K562 (cell line): ENCODE data around the gene WLS. TPM values are rescaled to one million over a fixed set of nuclear protein-coding genes. Genes with fewer than 3 reads are reported as not detected.

ENCODE experiments used
- ATAC-seq: fragments of 200-7000 bp; cut with Tn5 transposase; 3 replicates; pipeline ENCODE4 v1.9.1; 2020; ENCODE audit warnings: moderate library complexity
- BruUV-seq: library from RNA; stranded (reverse); fragments of 400-500 nt; replicated peaks from 2 replicates; lab custom pipeline; 2021; lab: Mats Ljungman, UMichigan
- CTCF ChIA-PET: fragments of 300-600 bp; formaldehyde crosslinking; extraction: SDS; loops from one replicate; lab custom pipeline; 2021; ENCODE audit warnings: low intra/inter-chr PET ratio; lab: Yijun Ruan, JAX
- POLR2A ChIA-PET: fragments of 300-600, 350-650 bp; sonication (Branson Sonifier 250); formaldehyde crosslinking; extraction: SDS; loops from one replicate; lab custom pipeline; 2021; ENCODE audit warnings: antibody characterized with exemption, inconsistent platforms; lab: Yijun Ruan, JAX
- DNase-seq, 4 experiments: peaks; one replicate each; pipeline versions ENCODE4 v3.0.0 to v3.0.0-alpha.2; 2011 to 2018; ENCODE audit warnings: low spot score in 3 of 4, mixed read lengths in 3 of 4; ENCODE audit errors: extremely low read depth in 1 of 4
- FAIRE-seq: peaks from 2 replicates; lab custom pipeline; 2011; peaks lifted over from hg19 to GRCh38; lab: Jason Lieb, UNC
- H2AFZ ChIP-seq: 2 replicates; pipeline ENCODE4 v1.6.0; 2011; ENCODE audit warnings: low read depth, low read length, control low read depth, inconsistent platforms
- H3K27ac ChIP-seq: fragments of 200-600 bp; 3 replicates; pipeline ENCODE4 v1.8.0; 2011; ENCODE audit warnings: low read depth, mild to moderate bottlenecking, control low read depth, inconsistent platforms, low read length, moderate library complexity, mixed read lengths; ENCODE audit errors: extremely low read depth
- H3K27me3 ChIP-seq, 2 experiments: fragments of 300-600 bp in 1 of 2; 2 replicates in 1 of 2; 3 replicates in 1 of 2; pipeline versions ENCODE4 v1.6.0 to v1.8.0; 2011; ENCODE audit warnings: inconsistent platforms in 2 of 2, low read length in 2 of 2, mild to moderate bottlenecking in 1 of 2, mixed read lengths in 1 of 2, moderate library complexity in 1 of 2; ENCODE audit not compliant: control insufficient read depth in 2 of 2, insufficient read depth in 2 of 2
- H3K36me3 ChIP-seq: fragments of 300-600 bp; 3 replicates; pipeline ENCODE4 v1.8.0; 2011; ENCODE audit warnings: mild to moderate bottlenecking, low read length, inconsistent platforms; ENCODE audit not compliant: control insufficient read depth, insufficient read depth
- H3K4me1 ChIP-seq, 2 experiments: fragments of 200-600 bp in 1 of 2; replicated peaks in 1 of 2; 2 replicates in 1 of 2; 3 replicates in 1 of 2; pipeline versions ENCODE4 v1.5.1 to v1.8.0; 2011; ENCODE audit warnings: inconsistent platforms in 2 of 2, low read length in 2 of 2, mild to moderate bottlenecking in 1 of 2, mixed read lengths in 1 of 2, moderate library complexity in 1 of 2; ENCODE audit not compliant: control insufficient read depth in 2 of 2, insufficient read depth in 2 of 2
- H3K4me2 ChIP-seq: 2 replicates; pipeline ENCODE4 v1.6.1; 2011; ENCODE audit warnings: low read length, control low read depth, inconsistent platforms, mixed read lengths; ENCODE audit not compliant: insufficient read depth
- H3K4me3 ChIP-seq: fragments of 200-600 bp; sonication (generic), shearing (Covaris generic); 2 replicates; pipeline ENCODE4 v1.5.1; 2016; ENCODE audit warnings: control low read depth, inconsistent platforms
- H3K79me2 ChIP-seq: fragments of 200-600 bp; 3 replicates; pipeline ENCODE4 v1.8.0; 2011; ENCODE audit warnings: low read length, inconsistent platforms; ENCODE audit not compliant: control insufficient read depth, insufficient read depth
- H3K9ac ChIP-seq, 2 experiments: 2 replicates each; pipeline versions ENCODE4 v1.6.0 to v1.6.1; 2011; ENCODE audit warnings: low read depth in 2 of 2, low read length in 2 of 2, control low read depth in 1 of 2, inconsistent platforms in 1 of 2, mild to moderate bottlenecking in 1 of 2, mixed read lengths in 1 of 2; ENCODE audit not compliant: insufficient read depth in 1 of 2
- H3K9me1 ChIP-seq: one replicate; pipeline ENCODE4 v1.6.0; 2011; ENCODE audit warnings: inconsistent platforms, mild to moderate bottlenecking, low read length, moderate library complexity; ENCODE audit not compliant: control insufficient read depth, insufficient read depth
- H3K9me3 ChIP-seq: replicated peaks from 2 replicates; pipeline ENCODE4 v1.5.1; 2011; ENCODE audit warnings: low read depth, low read length, inconsistent platforms; ENCODE audit not compliant: control insufficient read depth, insufficient read depth
- H4K20me1 ChIP-seq: replicated peaks from 2 replicates; pipeline ENCODE4 v1.6.1; 2011; ENCODE audit warnings: low read length, inconsistent platforms, mixed read lengths; ENCODE audit not compliant: control insufficient read depth, insufficient read depth
- CAMTA2 ChIP-seq: fragments of 250-450 bp; sonication (Bioruptor Pico); conservative IDR thresholded peaks from 2 replicates; pipeline ENCODE4 v1.5.1; 2022
- CEBPB ChIP-seq: fragments of 450-650 bp; IDR thresholded peaks from 2 replicates; pipeline ENCODE4 v1.6.1; 2016; ENCODE audit warnings: missing genetic modification characterization, missing compliant biosample characterization
- E2F4 ChIP-seq: sonication (generic); formaldehyde crosslinking; IDR thresholded peaks from 2 replicates; pipeline ENCODE4 v1.8.0; 2022; ENCODE audit warnings: mild to moderate bottlenecking, low read depth, missing genetic modification reagents
- FOXA1 ChIP-seq: fragments of 450-650 bp; IDR thresholded peaks from 2 replicates; pipeline ENCODE4 v1.6.1; 2016; ENCODE audit warnings: mild to moderate bottlenecking, borderline replicate concordance
- GABPA ChIP-seq: fragments of 200-800 bp; sonication (Bioruptor generic); conservative IDR thresholded peaks from 2 replicates; pipeline ENCODE4 v1.6.1; 2016; ENCODE audit warnings: low read depth, missing genetic modification characterization, missing compliant biosample characterization
- NFIX ChIP-seq: fragments of 250-450 bp; sonication (Bioruptor Pico); IDR thresholded peaks from 2 replicates; pipeline ENCODE4 v1.4.0; 2020; ENCODE audit warnings: low read depth, mild to moderate bottlenecking, moderate library complexity
- POLR2AphosphoS5 ChIP-seq: IDR thresholded peaks from 2 replicates; pipeline ENCODE4 v1.6.1; 2011; ENCODE audit warnings: mild to moderate bottlenecking, low read depth, low read length, moderate library complexity; ENCODE audit not compliant: control insufficient read depth, insufficient read depth
- SMC3 ChIP-seq: conservative IDR thresholded peaks from 2 replicates; pipeline ENCODE4 v1.6.1; 2011; ENCODE audit warnings: low read depth, low read length, improper control_type of control experiment; ENCODE audit not compliant: insufficient read depth
- THRAP3 ChIP-seq: fragments of 450-650 bp; IDR thresholded peaks from 2 replicates; pipeline ENCODE4 v1.6.1; 2016; ENCODE audit warnings: mild to moderate bottlenecking, inconsistent platforms, borderline replicate concordance
- WGBS: fragments of 100-300 bp; shearing (Covaris generic); methylation state at CpG from one replicate; pipeline ENCODE4 v1.1.6; 2016; ENCODE audit warnings: low coverage, mixed read lengths; ENCODE audit not compliant: insufficient coverage; ENCODE audit errors: missing lambda C conversion rate; 5-methylcytosine and 5-hydroxymethylcytosine counted together
- in situ Hi-C: fragments of 300-500 bp; cut with MboI; formaldehyde crosslinking; loops from 4 replicates; pipeline ENCODE4 v1.15.0; 2018; ENCODE audit warnings: inconsistent platforms, mixed read lengths
- intact Hi-C: fragments of 100-400 bp; cut with micrococcal nuclease; formaldehyde crosslinking; loops from 2 replicates; pipeline ENCODE4 v1.14.2; 2022
- polyA plus RNA-seq, 8 experiments: library from polyadenylated mRNA; depleted of rRNA in 4 of 8; stranded (reverse) in 5 of 8; unstranded in 3 of 8; fragments of >200 nt; fragmentation: Nextera tagmentation in 2 of 8; fragmentation: Illumina TruSeq in 1 of 8; extraction: Ambion mirVana in 2 of 8; extraction: Trizol in 1 of 8; gene quantifications; 2 replicates each; pipeline versions ENCODE4 v1.2.1 to v1.2.3, GENCODE V29; 2011 to 2014; ENCODE audit warnings: inconsistent platforms in 1 of 8, missing spikeins in 1 of 8
- total RNA-seq, 7 experiments: library from RNA; depleted of rRNA in 6 of 7; stranded (reverse); fragments of >200 nt in 6 of 7; fragmentation: Illumina TruSeq in 2 of 7; extraction: Trizol in 2 of 7; gene quantifications; 2 replicates each; pipeline versions ENCODE4 v1.2.1 to v1.2.3, GENCODE V29; 2011 to 2021; ENCODE audit warnings: low replicate concordance in 1 of 7
- TF ChIP-seq, protein P1 (sequence below): sonication (generic); formaldehyde crosslinking; IDR thresholded peaks from 2 replicates; pipeline ENCODE4 v1.8.0; 2023; ENCODE audit warnings: mild to moderate bottlenecking, missing genetic modification reagents

The WLS gene
- total and polyA plus RNA-seq, 9 of the 15 experiments (the other 6 are each of a cell fraction or from before 2014, with no cell fraction given): 0.47 TPM; not detected in 8

DNA sequence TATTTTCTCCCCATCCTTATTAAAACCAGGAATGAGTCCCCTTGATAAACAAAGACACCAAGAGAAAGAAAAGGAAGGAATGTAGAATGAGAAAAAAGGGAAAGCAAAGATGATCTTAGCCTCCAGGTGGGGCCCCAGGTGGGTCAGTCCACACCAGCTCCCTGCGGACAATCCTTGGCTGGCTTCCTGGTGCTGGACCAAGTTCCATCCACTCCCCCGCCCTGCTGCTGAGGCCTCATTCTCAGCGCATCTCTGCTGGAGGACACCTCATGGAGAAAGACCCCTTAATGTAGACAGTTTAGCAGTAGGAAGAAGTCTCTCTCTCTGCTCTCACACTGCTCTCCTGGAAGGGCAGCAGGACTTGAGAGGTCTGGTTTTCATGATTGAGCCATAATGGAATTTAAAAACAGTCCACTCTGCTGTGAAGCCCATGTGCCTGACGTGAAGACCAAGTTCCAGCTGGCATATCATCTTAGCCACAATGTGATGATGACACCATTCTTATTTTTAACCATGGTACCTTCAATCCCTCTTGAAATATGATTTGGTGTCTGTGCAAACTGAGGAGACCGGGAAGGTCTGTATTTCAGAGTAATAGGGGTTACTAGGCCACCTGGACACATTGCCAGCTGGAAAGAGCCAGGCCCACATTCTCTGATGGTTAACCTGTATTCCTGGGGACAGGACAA is 83.1 kb downstream of the WLS start:
- no peaks in the 10 kb centered on the region for H3K9me1 ChIP-seq
- H3K9ac ChIP-seq: no peak overlapping the region
- no peaks in the 10 kb centered on the region for H3K79me2 ChIP-seq
- no peak overlapping the region for H3K27ac ChIP-seq
- H3K4me2 ChIP-seq: no peak overlapping the region
- no peak for TF ChIP-seq FOXA1
- TF ChIP-seq GABPA (tag): no peak
- no peak for TF ChIP-seq SMC3
- FAIRE-seq: no peak
- H3K4me1 ChIP-seq: no peaks in the 10 kb centered on the region
- no peaks in the 10 kb centered on the region for H3K36me3 ChIP-seq
- no peak overlapping the region for H2AFZ ChIP-seq
- no TSS peak for BruUV-seq
- ChIA-PET CTCF (no interaction called here), POLR2A (interaction anchor here (0.6 kb wide), 1 partner anchor 72 kb away, joined by 3 read pairs; no protein-coding TSS in a partner anchor)
- intact Hi-C loops: no loop called here
- no peak for DNase-seq
- H3K9me3 ChIP-seq: no peaks in the 10 kb centered on the region
- no peaks in the 10 kb centered on the region; a peak in 1 of 5 replicates for H3K27me3 ChIP-seq
- no peak overlapping the region for H3K4me3 ChIP-seq
- H4K20me1 ChIP-seq: no peaks in the 10 kb centered on the region
- WGBS: 2% methylated on average over 5 of the region's 5 CpGs
- no peak for ATAC-seq
- in situ Hi-C loops: no loop called here

- FAIRE-seq: no peak
- intact Hi-C loops: no loop called here
- no TSS peak for BruUV-seq
- TF ChIP-seq NFIX (CRISPR knock-in tag) (no peak), CEBPB (tag) (no peak), CAMTA2 (CRISPR knock-in tag) (no peak), THRAP3 (no peak), POLR2AphosphoS5 (no peak), E2F4 (CRISPR knock-in tag) (no peak)
- TF ChIP-seq, protein P1, sequence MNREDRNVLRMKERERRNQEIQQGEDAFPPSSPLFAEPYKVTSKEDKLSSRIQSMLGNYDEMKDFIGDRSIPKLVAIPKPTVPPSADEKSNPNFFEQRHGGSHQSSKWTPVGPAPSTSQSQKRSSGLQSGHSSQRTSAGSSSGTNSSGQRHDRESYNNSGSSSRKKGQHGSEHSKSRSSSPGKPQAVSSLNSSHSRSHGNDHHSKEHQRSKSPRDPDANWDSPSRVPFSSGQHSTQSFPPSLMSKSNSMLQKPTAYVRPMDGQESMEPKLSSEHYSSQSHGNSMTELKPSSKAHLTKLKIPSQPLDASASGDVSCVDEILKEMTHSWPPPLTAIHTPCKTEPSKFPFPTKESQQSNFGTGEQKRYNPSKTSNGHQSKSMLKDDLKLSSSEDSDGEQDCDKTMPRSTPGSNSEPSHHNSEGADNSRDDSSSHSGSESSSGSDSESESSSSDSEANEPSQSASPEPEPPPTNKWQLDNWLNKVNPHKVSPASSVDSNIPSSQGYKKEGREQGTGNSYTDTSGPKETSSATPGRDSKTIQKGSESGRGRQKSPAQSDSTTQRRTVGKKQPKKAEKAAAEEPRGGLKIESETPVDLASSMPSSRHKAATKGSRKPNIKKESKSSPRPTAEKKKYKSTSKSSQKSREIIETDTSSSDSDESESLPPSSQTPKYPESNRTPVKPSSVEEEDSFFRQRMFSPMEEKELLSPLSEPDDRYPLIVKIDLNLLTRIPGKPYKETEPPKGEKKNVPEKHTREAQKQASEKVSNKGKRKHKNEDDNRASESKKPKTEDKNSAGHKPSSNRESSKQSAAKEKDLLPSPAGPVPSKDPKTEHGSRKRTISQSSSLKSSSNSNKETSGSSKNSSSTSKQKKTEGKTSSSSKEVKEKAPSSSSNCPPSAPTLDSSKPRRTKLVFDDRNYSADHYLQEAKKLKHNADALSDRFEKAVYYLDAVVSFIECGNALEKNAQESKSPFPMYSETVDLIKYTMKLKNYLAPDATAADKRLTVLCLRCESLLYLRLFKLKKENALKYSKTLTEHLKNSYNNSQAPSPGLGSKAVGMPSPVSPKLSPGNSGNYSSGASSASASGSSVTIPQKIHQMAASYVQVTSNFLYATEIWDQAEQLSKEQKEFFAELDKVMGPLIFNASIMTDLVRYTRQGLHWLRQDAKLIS (CRISPR knock-in tag): no peak
Observed at GRCh38 chr1:68148631-68149030, 83.7 kb downstream of the WLS start.

More at GRCh38 chr1:68148631-68149030, 83.7 kb downstream of the WLS start:
- Histone ChIP-seq H3K27ac (no peak overlapping the region), H2AFZ (no peak overlapping the region), H4K20me1 (no peaks in the 10 kb centered on the region), H3K79me2 (no peaks in the 10 kb centered on the region), H3K36me3 (no peaks in the 10 kb centered on the region), H3K9me1 (no peaks in the 10 kb centered on the region), H3K9me3 (no peaks in the 10 kb centered on the region), H3K4me3 (no peak overlapping the region), H3K9ac (no peak overlapping the region), H3K4me2 (no peak overlapping the region), H3K4me1 (no peaks in the 10 kb centered on the region), H3K27me3 (no peaks in the 10 kb centered on the region; a peak in 1 of 5 replicates)
- DNase-seq (no peak), ATAC-seq (no peak)
- in situ Hi-C loops: no loop called here
- ChIA-PET POLR2A (no interaction called here), CTCF (no interaction called here)
- 3% methylated on average over 8 of the region's 8 CpGs for WGBS
